Liver (tissue), 9 donors: ENCODE results near the gene WNT4. TPM values are rescaled to one million over a fixed set of nuclear protein-coding genes. Genes with fewer than 3 reads are reported as not detected.

Source experiments
- DNase-seq: peaks from one replicate; pipeline ENCODE4 v3.0.0-alpha.2; 2017; ENCODE audit warnings: low spot score
- H3K27ac ChIP-seq, 2 donors: one replicate each; pipeline ENCODE4 v1.7.0; 2013; ENCODE audit warnings: inconsistent platforms in 2 of 2, low read length in 2 of 2, control low read depth in 1 of 2, low read depth in 1 of 2, mild to moderate bottlenecking in 1 of 2
- H3K27me3 ChIP-seq, 4 donors: one replicate each; pipeline versions ENCODE4 v1.6.1 to v1.7.0; 2013; ENCODE audit warnings: low read length in 3 of 4, inconsistent platforms in 1 of 4, mild to moderate bottlenecking in 1 of 4, moderate library complexity in 1 of 4; ENCODE audit not compliant: control insufficient read depth in 4 of 4, insufficient read depth in 4 of 4
- H3K36me3 ChIP-seq, 4 donors: one replicate each; pipeline versions ENCODE4 v1.6.1 to v1.7.0; 2013; ENCODE audit warnings: low read length in 3 of 4, mild to moderate bottlenecking in 3 of 4, low read depth in 1 of 4, moderate library complexity in 1 of 4; ENCODE audit not compliant: control insufficient read depth in 4 of 4, insufficient read depth in 3 of 4
- H3K4me1 ChIP-seq, 4 donors: one replicate each; pipeline versions ENCODE4 v1.6.1 to v1.7.0; 2013; ENCODE audit warnings: low read length in 3 of 4, mild to moderate bottlenecking in 3 of 4, moderate library complexity in 1 of 4; ENCODE audit not compliant: control insufficient read depth in 4 of 4, insufficient read depth in 4 of 4
- H3K4me3 ChIP-seq, 3 donors: one replicate each; pipeline versions ENCODE4 v1.6.1 to v1.7.0; 2013; ENCODE audit warnings: low read length in 3 of 3, control low read depth in 1 of 3, low read depth in 1 of 3, mild to moderate bottlenecking in 1 of 3
- H3K9ac ChIP-seq, 2 donors: one replicate each; pipeline ENCODE4 v1.7.0; 2013; ENCODE audit warnings: low read length in 2 of 2, mild to moderate bottlenecking in 2 of 2, moderate library complexity in 2 of 2, control low read depth in 1 of 2, low read depth in 1 of 2
- H3K9me3 ChIP-seq, 4 donors: one replicate each; pipeline versions ENCODE4 v1.6.1 to v1.7.0; 2013; ENCODE audit warnings: low read length in 3 of 4; ENCODE audit not compliant: control insufficient read depth in 4 of 4
- EGR1 ChIP-seq, 2 donors: IDR thresholded peaks; 2 replicates each; pipeline ENCODE4 v1.6.1; 2016 to 2018; ENCODE audit warnings: antibody characterized with exemption in 2 of 2, low read depth in 2 of 2
- FOXA1 ChIP-seq: IDR thresholded peaks from 2 replicates; pipeline ENCODE4 v1.6.1; 2016; ENCODE audit warnings: antibody characterized with exemption
- FOXA2 ChIP-seq: IDR thresholded peaks from 2 replicates; pipeline ENCODE4 v1.6.1; 2016; ENCODE audit warnings: antibody characterized with exemption
- GABPA ChIP-seq, 2 donors: IDR thresholded peaks in 1 of 2; conservative IDR thresholded peaks in 1 of 2; 2 replicates each; pipeline ENCODE4 v1.6.1; 2016; ENCODE audit warnings: antibody characterized with exemption in 2 of 2, mild to moderate bottlenecking in 1 of 2, moderate library complexity in 1 of 2
- HNF4A ChIP-seq, 2 donors: conservative IDR thresholded peaks; 2 replicates each; pipeline ENCODE4 v1.6.1; 2016; ENCODE audit warnings: antibody characterized with exemption in 2 of 2, mild to moderate bottlenecking in 2 of 2
- HNF4G ChIP-seq: IDR thresholded peaks from 2 replicates; pipeline ENCODE4 v1.6.1; 2016; ENCODE audit warnings: antibody characterized with exemption
- JUND ChIP-seq, 2 donors: IDR thresholded peaks; 2 replicates each; pipeline ENCODE4 v1.6.1; 2016; ENCODE audit warnings: antibody characterized with exemption in 2 of 2
- NR2F2 ChIP-seq: IDR thresholded peaks from 2 replicates; pipeline ENCODE4 v1.6.1; 2016; ENCODE audit warnings: antibody characterized with exemption
- RAD21 ChIP-seq, 2 donors: IDR thresholded peaks; 2 replicates each; pipeline ENCODE4 v1.6.1; 2016; ENCODE audit warnings: antibody characterized with exemption in 2 of 2, mild to moderate bottlenecking in 2 of 2
- RXRA ChIP-seq, 2 donors: IDR thresholded peaks; 2 replicates each; pipeline ENCODE4 v1.6.1; 2017 to 2018; ENCODE audit warnings: antibody characterized with exemption in 2 of 2, mild to moderate bottlenecking in 1 of 2
- SP1 ChIP-seq: IDR thresholded peaks from 2 replicates; pipeline ENCODE4 v1.6.1; 2018; ENCODE audit warnings: antibody characterized with exemption, mild to moderate bottlenecking
- TAF1 ChIP-seq: conservative IDR thresholded peaks from 2 replicates; pipeline ENCODE4 v1.6.1; 2016; ENCODE audit warnings: antibody characterized with exemption, mild to moderate bottlenecking
- YY1 ChIP-seq: IDR thresholded peaks from 2 replicates; pipeline ENCODE4 v1.6.1; 2016; ENCODE audit warnings: antibody characterized with exemption, mild to moderate bottlenecking
- WGBS: extraction: QIAGEN DNeasy Blood & Tissue Kit; methylation state at CpG from one replicate; pipeline ENCODE4 v1.1.7; 2013; 5-methylcytosine and 5-hydroxymethylcytosine counted together
- polyA plus RNA-seq, 2 donors: library from polyadenylated mRNA; stranded (reverse) in 1 of 2; unstranded in 1 of 2; fragments of 200-250 nt in 1 of 2; fragments of >200 nt in 1 of 2; fragmentation: Nextera tagmentation in 1 of 2; extraction: Ambion mirVana in 1 of 2; gene quantifications; one replicate each; pipeline versions ENCODE4 v1.2.1 to v1.2.3, GENCODE V29; 2013 to 2015
- total RNA-seq, 2 donors: library from RNA; depleted of rRNA; stranded (reverse); fragments of >200 nt; gene quantifications; one replicate each; pipeline ENCODE4 v1.2.3, GENCODE V29; 2014
- TF ChIP-seq, protein P1 (sequence below): IDR thresholded peaks from 2 replicates; pipeline ENCODE4 v1.6.1; 2016; ENCODE audit warnings: antibody characterized with exemption
- TF ChIP-seq, protein P2 (sequence below): IDR thresholded peaks from 2 replicates; pipeline ENCODE4 v1.6.1; 2016; ENCODE audit warnings: antibody characterized with exemption
- TF ChIP-seq, protein P3 (sequence below): IDR thresholded peaks from 2 replicates; pipeline ENCODE4 v1.6.1; 2016; ENCODE audit warnings: antibody characterized with exemption
- TF ChIP-seq, protein P4 (sequence below): fragments of 150-350 bp; IDR thresholded peaks from 2 replicates; pipeline ENCODE4 v1.5.1; 2017; ENCODE audit warnings: improper control_type of control experiment, low read depth, low read length; ENCODE audit not compliant: missing input control
- donor health status: healthy.
- donor health status: healthy.
- donor health status: healthy.
- donor health status: healthy.
- donor health status: healthy.

WNT4 gene
- total and polyA plus RNA-seq, 4 donors: under 0.01 to 0.09 TPM; not detected in 2

DNA sequence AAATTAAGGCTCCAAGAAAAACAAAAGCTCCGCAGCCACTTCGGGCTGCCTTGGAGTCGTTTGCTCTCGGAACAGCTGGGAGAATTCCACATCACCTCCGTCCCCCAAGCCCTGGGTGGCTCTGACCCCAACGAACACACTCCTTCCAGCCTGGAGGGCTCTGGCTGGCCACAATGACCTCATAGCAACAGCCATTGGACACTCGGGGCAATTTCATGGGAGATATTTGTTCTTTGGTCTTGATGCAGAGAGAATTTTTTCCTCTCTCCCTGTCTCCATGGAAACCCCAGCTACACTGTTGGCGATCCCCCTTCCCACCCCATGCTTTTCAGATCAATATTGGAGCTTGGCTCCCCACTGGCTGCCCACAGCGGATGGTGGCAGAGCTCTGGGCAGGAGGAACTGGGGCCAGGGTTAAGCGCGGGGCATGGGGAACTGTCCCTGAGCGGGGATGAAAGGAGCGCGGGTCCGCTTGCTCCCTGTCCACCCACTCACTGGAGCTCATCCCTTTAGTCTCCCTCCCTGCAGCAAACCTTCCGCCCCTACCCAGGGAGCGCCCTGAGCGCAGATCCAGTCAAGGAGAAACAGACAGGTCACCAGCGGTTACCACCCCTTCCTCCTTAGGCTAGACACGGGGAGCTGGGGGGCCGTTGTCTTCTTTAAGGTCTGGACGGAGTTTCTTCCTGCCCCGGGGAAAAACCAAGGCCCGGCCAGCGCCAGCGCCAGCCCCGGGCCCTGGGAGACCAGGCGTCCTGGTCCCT lies 1.2 kb downstream of the WNT4 start:
- Histone ChIP-seq H3K4me3 (peak overlapping the region in 1 of 3 donors; percentile 52), H3K4me1 (peaks cover 2 to 14% (median 8%) of the 10 kb centered on the region in 4 donors), H3K27ac (no peak overlapping the region), H3K27me3 (peaks cover 2 to 11% (median 7%) of the 10 kb centered on the region in 4 donors), H3K9ac (no peak overlapping the region), H3K9me3 (no peaks in the 10 kb centered on the region), H3K36me3 (no peaks in the 10 kb centered on the region)
- WGBS: 13% methylated on average over 28 of the region's 28 CpGs
- DNase-seq: no peak
- no peak for TF ChIP-seq FOXA1
- TF ChIP-seq, protein P1, sequence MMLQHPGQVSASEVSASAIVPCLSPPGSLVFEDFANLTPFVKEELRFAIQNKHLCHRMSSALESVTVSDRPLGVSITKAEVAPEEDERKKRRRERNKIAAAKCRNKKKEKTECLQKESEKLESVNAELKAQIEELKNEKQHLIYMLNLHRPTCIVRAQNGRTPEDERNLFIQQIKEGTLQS: no peak
- no peak for TF ChIP-seq JUND (IDR thresholded peaks at IDR 0.05)
- TF ChIP-seq SP1: no peak
- no peak for TF ChIP-seq NR2F2
- TF ChIP-seq HNF4G: no peak
- no peak for TF ChIP-seq EGR1 (IDR thresholded peaks at IDR 0.05; ENCODE audit: low read depth in 2 of 2)
- no peak for TF ChIP-seq TAF1
- no peak for TF ChIP-seq HNF4A (conservative IDR thresholded peaks at IDR 0.05)
- no peak for TF ChIP-seq GABPA (IDR thresholded peaks at IDR 0.05 in 1 of 2, conservative IDR thresholded peaks at IDR 0.05 in 1 of 2)
- TF ChIP-seq YY1: no peak
- TF ChIP-seq, protein P2, sequence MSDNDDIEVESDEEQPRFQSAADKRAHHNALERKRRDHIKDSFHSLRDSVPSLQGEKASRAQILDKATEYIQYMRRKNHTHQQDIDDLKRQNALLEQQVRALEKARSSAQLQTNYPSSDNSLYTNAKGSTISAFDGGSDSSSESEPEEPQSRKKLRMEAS: no peak
- no peak for TF ChIP-seq RAD21 (IDR thresholded peaks at IDR 0.05)
- TF ChIP-seq, protein P3, sequence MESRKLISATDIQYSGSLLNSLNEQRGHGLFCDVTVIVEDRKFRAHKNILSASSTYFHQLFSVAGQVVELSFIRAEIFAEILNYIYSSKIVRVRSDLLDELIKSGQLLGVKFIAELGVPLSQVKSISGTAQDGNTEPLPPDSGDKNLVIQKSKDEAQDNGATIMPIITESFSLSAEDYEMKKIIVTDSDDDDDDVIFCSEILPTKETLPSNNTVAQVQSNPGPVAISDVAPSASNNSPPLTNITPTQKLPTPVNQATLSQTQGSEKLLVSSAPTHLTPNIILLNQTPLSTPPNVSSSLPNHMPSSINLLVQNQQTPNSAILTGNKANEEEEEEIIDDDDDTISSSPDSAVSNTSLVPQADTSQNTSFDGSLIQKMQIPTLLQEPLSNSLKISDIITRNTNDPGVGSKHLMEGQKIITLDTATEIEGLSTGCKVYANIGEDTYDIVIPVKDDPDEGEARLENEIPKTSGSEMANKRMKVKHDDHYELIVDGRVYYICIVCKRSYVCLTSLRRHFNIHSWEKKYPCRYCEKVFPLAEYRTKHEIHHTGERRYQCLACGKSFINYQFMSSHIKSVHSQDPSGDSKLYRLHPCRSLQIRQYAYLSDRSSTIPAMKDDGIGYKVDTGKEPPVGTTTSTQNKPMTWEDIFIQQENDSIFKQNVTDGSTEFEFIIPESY: no peak
- no peak for TF ChIP-seq RXRA (IDR thresholded peaks at IDR 0.05)
- TF ChIP-seq, protein P4, sequence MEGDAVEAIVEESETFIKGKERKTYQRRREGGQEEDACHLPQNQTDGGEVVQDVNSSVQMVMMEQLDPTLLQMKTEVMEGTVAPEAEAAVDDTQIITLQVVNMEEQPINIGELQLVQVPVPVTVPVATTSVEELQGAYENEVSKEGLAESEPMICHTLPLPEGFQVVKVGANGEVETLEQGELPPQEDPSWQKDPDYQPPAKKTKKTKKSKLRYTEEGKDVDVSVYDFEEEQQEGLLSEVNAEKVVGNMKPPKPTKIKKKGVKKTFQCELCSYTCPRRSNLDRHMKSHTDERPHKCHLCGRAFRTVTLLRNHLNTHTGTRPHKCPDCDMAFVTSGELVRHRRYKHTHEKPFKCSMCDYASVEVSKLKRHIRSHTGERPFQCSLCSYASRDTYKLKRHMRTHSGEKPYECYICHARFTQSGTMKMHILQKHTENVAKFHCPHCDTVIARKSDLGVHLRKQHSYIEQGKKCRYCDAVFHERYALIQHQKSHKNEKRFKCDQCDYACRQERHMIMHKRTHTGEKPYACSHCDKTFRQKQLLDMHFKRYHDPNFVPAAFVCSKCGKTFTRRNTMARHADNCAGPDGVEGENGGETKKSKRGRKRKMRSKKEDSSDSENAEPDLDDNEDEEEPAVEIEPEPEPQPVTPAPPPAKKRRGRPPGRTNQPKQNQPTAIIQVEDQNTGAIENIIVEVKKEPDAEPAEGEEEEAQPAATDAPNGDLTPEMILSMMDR: no peak
- no peak for TF ChIP-seq FOXA2

DNA sequence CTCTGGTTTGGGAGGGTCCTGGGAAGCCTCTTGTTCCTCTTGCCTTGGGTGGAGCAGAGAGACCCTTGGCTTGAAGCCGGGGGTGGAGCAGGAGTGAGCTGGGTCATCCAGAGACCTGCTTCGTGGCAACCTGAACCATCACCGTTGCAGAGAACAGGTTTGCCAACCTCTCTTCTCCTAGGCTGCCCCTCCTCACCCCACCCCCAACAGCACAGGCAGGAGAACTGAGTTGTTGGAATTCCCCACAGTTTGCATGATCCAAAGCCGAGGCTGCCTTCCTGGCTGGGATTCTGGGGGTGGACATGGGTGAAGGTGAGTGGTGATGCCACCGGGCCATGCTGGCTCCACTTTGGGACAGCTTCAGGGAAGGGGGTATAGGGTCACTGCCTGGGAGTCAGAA lies 2.2 kb downstream of the WNT4 start:
- no peak for DNase-seq
- Histone ChIP-seq H3K36me3 (no peaks in the 10 kb centered on the region), H3K9me3 (no peaks in the 10 kb centered on the region), H3K27ac (no peak overlapping the region), H3K27me3 (peaks cover 2 to 9% (median 6%) of the 10 kb centered on the region in 4 donors), H3K4me3 (no peak overlapping the region), H3K9ac (no peak overlapping the region), H3K4me1 (peaks cover 2 to 14% (median 8%) of the 10 kb centered on the region in 4 donors)
- WGBS: 68% methylated on average over 5 of the region's 5 CpGs
- no peak for TF ChIP-seq EGR1 (IDR thresholded peaks at IDR 0.05; ENCODE audit: low read depth in 2 of 2)
- TF ChIP-seq, protein P2: no peak
- no peak for TF ChIP-seq NR2F2
- TF ChIP-seq YY1: no peak
- TF ChIP-seq, protein P1: no peak
- no peak for TF ChIP-seq TAF1
- no peak for TF ChIP-seq HNF4G
- TF ChIP-seq, protein P4: no peak
- TF ChIP-seq SP1: no peak
- TF ChIP-seq, protein P3: no peak
- TF ChIP-seq GABPA (IDR thresholded peaks at IDR 0.05 in 1 of 2, conservative IDR thresholded peaks at IDR 0.05 in 1 of 2): no peak
- TF ChIP-seq JUND (IDR thresholded peaks at IDR 0.05): no peak
- TF ChIP-seq HNF4A (conservative IDR thresholded peaks at IDR 0.05): no peak
- no peak for TF ChIP-seq RAD21 (IDR thresholded peaks at IDR 0.05)
- TF ChIP-seq RXRA (IDR thresholded peaks at IDR 0.05): no peak
- TF ChIP-seq FOXA2: no peak
